ENCODE data around the gene MAGI2. TPM values are rescaled to one million over a fixed set of nuclear protein-coding genes. Genes with fewer than 3 reads are reported as not detected.

The MAGI2 gene
- total and polyA plus RNA-seq, 2 of the 13 experiments (the other 11 are each of a cell fraction or from before 2014, with no cell fraction given): 1.5 to 3.8 TPM

DNA sequence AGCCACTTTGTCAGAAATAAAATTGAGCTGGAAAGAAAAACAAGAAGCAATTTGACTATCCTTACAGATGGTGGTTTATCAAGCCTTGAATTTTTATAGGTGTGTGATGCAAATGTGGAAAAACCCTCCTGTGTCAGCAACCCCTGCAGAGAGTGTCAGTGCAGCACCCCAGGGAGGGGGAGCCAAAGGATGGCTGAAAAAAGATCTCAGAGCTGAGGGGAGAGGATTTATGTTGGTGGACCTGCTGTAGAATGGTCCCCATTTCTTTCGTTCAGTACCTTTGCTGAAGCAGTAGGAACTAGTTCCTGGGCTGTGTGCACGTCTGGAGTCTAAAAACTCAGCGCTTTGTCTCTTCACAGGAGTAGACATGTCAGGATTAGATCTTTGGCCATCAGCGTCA is 1415.9 kb downstream of the MAGI2 start:
- ChIA-PET CTCF (ENCODE audit: low intra/inter-chr PET ratio, low total read pairs) (no interaction called here), POLR2A (no interaction called here)
- BruUV-seq (replicated peaks): no TSS peak
- Histone ChIP-seq H3K36me3 (replicated peaks in 1 of 2; ENCODE audit: control insufficient read depth in 1 of 2, insufficient read depth in 2 of 2, low read length in 2 of 2) (no peaks in the 10 kb centered on the region), H3K27ac (ENCODE audit: extremely low read length, insufficient read depth, low read length) (no peak overlapping the region), H3K4me3 (replicated peaks in 1 of 3; ENCODE audit: insufficient read depth in 1 of 3, low read depth in 2 of 3, low read length in 3 of 3) (no peak overlapping the region), H3K4me2 (ENCODE audit: low read depth, low read length) (no peak overlapping the region), H3K79me2 (ENCODE audit: insufficient read depth, low read length) (no peaks in the 10 kb centered on the region), H3K27me3 (ENCODE audit: control insufficient read depth in 1 of 2, insufficient read depth in 2 of 2, low read length in 2 of 2) (no peaks in the 10 kb centered on the region), H2AFZ (ENCODE audit: low read length) (no peak overlapping the region), H3K4me1 (ENCODE audit: insufficient read depth, low read length) (peaks cover 2% of the 10 kb centered on the region), H3K9ac (ENCODE audit: insufficient read depth, low read depth, low read length) (no peak overlapping the region), H4K20me1 (ENCODE audit: insufficient read depth, low read length) (no peaks in the 10 kb centered on the region), H3K9me3 (ENCODE audit: low read length) (no peaks in the 10 kb centered on the region)
- FAIRE-seq: no peak
- in situ Hi-C loops (cut with HindIII; ENCODE audit: extremely low pct_ligation_motif_present, low pct_unique_long_range_greater_than_20kb) (no loop called here), intact Hi-C loops (cut with micrococcal nuclease; ENCODE audit: unreplicated experiment) (no loop called here)
- no peak for DNase-seq (ENCODE audit: low spot score)
- ATAC-seq: no peak
- 48% methylated on average over 4 of the region's 4 CpGs for WGBS (ENCODE audit: low lambda C conversion rate)
- TF ChIP-seq ZNF547 (CRISPR knock-in tag; IDR thresholded peaks at IDR 0.05) (no peak), PAX8 (CRISPR knock-in tag; IDR thresholded peaks at IDR 0.05; ENCODE audit: borderline replicate concordance) (no peak), TAF15 (IDR thresholded peaks at IDR 0.05; ENCODE audit: low read depth, low read length, poor library complexity, severe bottlenecking) (no peak), SOX6 (IDR thresholded peaks at IDR 0.05) (no peak), SOX6 (CRISPR knock-in tag; IDR thresholded peaks at IDR 0.05) (no peak), ZNF329 (CRISPR knock-in tag; IDR thresholded peaks at IDR 0.05; ENCODE audit: low read depth) (no peak), ZNF570 (CRISPR knock-in tag; IDR thresholded peaks at IDR 0.05; ENCODE audit: borderline replicate concordance) (no peak)

DNA sequence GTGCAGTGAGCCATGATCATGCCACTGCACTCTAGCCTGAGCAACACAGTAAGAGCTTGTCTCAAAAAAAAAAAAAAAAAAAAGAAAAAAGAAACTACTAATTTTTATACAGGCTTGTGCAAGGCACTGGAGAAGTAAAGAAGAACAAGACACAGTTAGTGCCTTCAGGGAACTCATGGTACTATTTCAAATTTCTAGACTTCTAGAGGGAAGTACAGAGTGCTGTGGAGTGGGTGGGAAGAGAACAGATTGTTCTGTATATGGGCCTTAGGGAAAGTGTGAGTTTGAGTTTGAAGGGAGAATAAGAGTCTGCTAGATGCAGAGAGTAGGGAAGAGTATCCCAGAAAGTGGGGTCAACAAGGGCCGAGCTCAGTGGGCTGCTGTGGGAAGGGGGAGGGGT is 1420.1 kb downstream of the MAGI2 start:
- in situ Hi-C loops (cut with HindIII; ENCODE audit: extremely low pct_ligation_motif_present, low pct_unique_long_range_greater_than_20kb) (no loop called here), intact Hi-C loops (cut with micrococcal nuclease; ENCODE audit: unreplicated experiment) (no loop called here)
- Histone ChIP-seq H3K4me1 (ENCODE audit: insufficient read depth, low read length) (no peaks in the 10 kb centered on the region), H3K9me3 (ENCODE audit: low read length) (no peaks in the 10 kb centered on the region), H3K27ac (ENCODE audit: extremely low read length, insufficient read depth, low read length) (no peak overlapping the region), H3K79me2 (ENCODE audit: insufficient read depth, low read length) (no peaks in the 10 kb centered on the region), H2AFZ (ENCODE audit: low read length) (no peak overlapping the region), H3K9ac (ENCODE audit: insufficient read depth, low read depth, low read length) (no peak overlapping the region), H3K27me3 (ENCODE audit: control insufficient read depth in 1 of 2, insufficient read depth in 2 of 2, low read length in 2 of 2) (peaks cover 0 to 4% of the 10 kb centered on the region in 2 experiments; a peak in 2 of 5 replicates), H3K4me2 (ENCODE audit: low read depth, low read length) (no peak overlapping the region), H3K36me3 (replicated peaks in 1 of 2; ENCODE audit: control insufficient read depth in 1 of 2, insufficient read depth in 2 of 2, low read length in 2 of 2) (no peaks in the 10 kb centered on the region), H4K20me1 (ENCODE audit: insufficient read depth, low read length) (no peaks in the 10 kb centered on the region), H3K4me3 (replicated peaks in 1 of 3; ENCODE audit: insufficient read depth in 1 of 3, low read depth in 2 of 3, low read length in 3 of 3) (no peak overlapping the region)
- ATAC-seq: no peak
- WGBS (ENCODE audit: low lambda C conversion rate): 0% methylated on average over 1 of the region's 1 CpG
- ChIA-PET POLR2A (no interaction called here), CTCF (ENCODE audit: low intra/inter-chr PET ratio, low total read pairs) (no interaction called here)
- no peak for FAIRE-seq
- no TSS peak for BruUV-seq (replicated peaks)
- DNase-seq (ENCODE audit: low spot score): no peak
- TF ChIP-seq, protein P1, sequence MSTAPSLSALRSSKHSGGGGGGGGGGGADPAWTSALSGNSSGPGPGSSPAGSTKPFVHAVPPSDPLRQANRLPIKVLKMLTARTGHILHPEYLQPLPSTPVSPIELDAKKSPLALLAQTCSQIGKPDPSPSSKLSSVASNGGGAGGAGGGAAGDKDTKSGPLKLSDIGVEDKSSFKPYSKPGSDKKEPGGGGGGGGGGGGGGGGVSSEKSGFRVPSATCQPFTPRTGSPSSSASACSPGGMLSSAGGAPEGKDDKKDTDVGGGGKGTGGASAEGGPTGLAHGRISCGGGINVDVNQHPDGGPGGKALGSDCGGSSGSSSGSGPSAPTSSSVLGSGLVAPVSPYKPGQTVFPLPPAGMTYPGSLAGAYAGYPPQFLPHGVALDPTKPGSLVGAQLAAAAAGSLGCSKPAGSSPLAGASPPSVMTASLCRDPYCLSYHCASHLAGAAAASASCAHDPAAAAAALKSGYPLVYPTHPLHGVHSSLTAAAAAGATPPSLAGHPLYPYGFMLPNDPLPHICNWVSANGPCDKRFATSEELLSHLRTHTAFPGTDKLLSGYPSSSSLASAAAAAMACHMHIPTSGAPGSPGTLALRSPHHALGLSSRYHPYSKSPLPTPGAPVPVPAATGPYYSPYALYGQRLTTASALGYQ (CRISPR knock-in tag; IDR thresholded peaks at IDR 0.05): no peak
- TF ChIP-seq SKI (IDR thresholded peaks at IDR 0.05; ENCODE audit: partially characterized antibody): no peak
- TF ChIP-seq THAP9 (CRISPR knock-in tag; IDR thresholded peaks at IDR 0.05; ENCODE audit: borderline replicate concordance): no peak
- no peak for TF ChIP-seq ZNF160 (CRISPR knock-in tag; IDR thresholded peaks at IDR 0.05)
- no peak for TF ChIP-seq SKIL (CRISPR knock-in tag; IDR thresholded peaks at IDR 0.05; ENCODE audit: borderline replicate concordance)
- no peak for TF ChIP-seq HOXA3 (CRISPR knock-in tag; IDR thresholded peaks at IDR 0.05)
